ENCODE data around the gene C19orf25. TPM values are rescaled to one million over a fixed set of nuclear protein-coding genes. Genes with fewer than 3 reads are reported as not detected.
"Not testable (repeated sequence)": the region's sequence is repeated elsewhere in the genome, so short reads cannot be mapped to it uniquely, and the experiment has no call there.

Gene C19orf25
- total RNA-seq, 1 donor from 2014 or later = 38.8 TPM

GRCh38 chr19:1502433-1503088 lies 23.5 kb upstream of the C19orf25 start:
- no peak for DNase-seq (ENCODE audit: low read depth)
- TF ChIP-seq CTCF (IDR thresholded peaks at IDR 0.05; ENCODE audit: insufficient read depth, low read length, poor library complexity, severe bottlenecking) = no peak
- Histone ChIP-seq H3K4me3 (ENCODE audit: low read depth, low read length) (no peak overlapping the region), H3K36me3 (ENCODE audit: control insufficient read depth, insufficient read depth, low read length) (no peaks in the 10 kb centered on the region), H3K27me3 (ENCODE audit: control insufficient read depth, insufficient read depth, low read length) (peaks cover 31% of the 10 kb centered on the region)

GRCh38 chr19:1501200-1501595 lies 22.2 kb upstream of the C19orf25 start:
- Histone ChIP-seq H3K36me3 (ENCODE audit: control insufficient read depth, insufficient read depth, low read length) (no peaks in the 10 kb centered on the region), H3K27me3 (ENCODE audit: control insufficient read depth, insufficient read depth, low read length) (peaks cover 38% of the 10 kb centered on the region), H3K4me3 (ENCODE audit: low read depth, low read length) (no peak overlapping the region)
- TF ChIP-seq CTCF (IDR thresholded peaks at IDR 0.05; ENCODE audit: insufficient read depth, low read length, poor library complexity, severe bottlenecking) = no peak
- no peak for DNase-seq (ENCODE audit: low read depth)

GRCh38 chr19:1499231-1499630 lies 20.2 kb upstream of the C19orf25 start:
- not testable (repeated sequence) for H3K36me3 ChIP-seq (ENCODE audit: control insufficient read depth, insufficient read depth, low read length); H3K4me3 ChIP-seq (ENCODE audit: low read depth, low read length); DNase-seq (ENCODE audit: low read depth)
- H3K27me3 ChIP-seq (ENCODE audit: control insufficient read depth, insufficient read depth, low read length) = peaks cover 33% of the 10 kb centered on the region

GRCh38 chr19:1497578-1498235 lies 18.7 kb upstream of the C19orf25 start:
- TF ChIP-seq CTCF (IDR thresholded peaks at IDR 0.05; ENCODE audit: insufficient read depth, low read length, poor library complexity, severe bottlenecking) = no peak
- Histone ChIP-seq H3K36me3 (ENCODE audit: control insufficient read depth, insufficient read depth, low read length) (no peaks in the 10 kb centered on the region), H3K27me3 (ENCODE audit: control insufficient read depth, insufficient read depth, low read length) (peaks cover 20% of the 10 kb centered on the region), H3K4me3 (ENCODE audit: low read depth, low read length) (no peak overlapping the region)
- DNase-seq (ENCODE audit: low read depth) = no peak

- Histone ChIP-seq H3K27me3 (ENCODE audit: control insufficient read depth, insufficient read depth, low read length) (peaks cover 21% of the 10 kb centered on the region), H3K36me3 (ENCODE audit: control insufficient read depth, insufficient read depth, low read length) (no peaks in the 10 kb centered on the region), H3K4me3 (ENCODE audit: low read depth, low read length) (no peak overlapping the region)
- TF ChIP-seq CTCF (IDR thresholded peaks at IDR 0.05; ENCODE audit: insufficient read depth, low read length, poor library complexity, severe bottlenecking) = no peak
- DNase-seq (ENCODE audit: low read depth) = no peak
Observed at GRCh38 chr19:1496714-1497577, 17.9 kb upstream of the C19orf25 start.
